GM18508 (cell line): ENCODE results near the gene RHOT1.
"Not testable (repeated sequence)": the region's sequence is repeated elsewhere in the genome, so short reads cannot be mapped to it uniquely, and the experiment has no call there.

Source experiments
- ATAC-seq: cut with Tn5 transposase; IDR thresholded peaks from one replicate; pipeline ENCODE4 v1.9.1; 2021; ENCODE audit warnings: moderate number of reproducible peaks; ENCODE audit not compliant: insufficient read depth, unreplicated experiment

Gene RHOT1

GRCh38 chr17:32120716-32121115 is 21.6 kb upstream of the RHOT1 start:
- ATAC-seq, result no peak

- no peak for ATAC-seq
Measured at GRCh38 chr17:32123782-32124181, 18.5 kb upstream of the RHOT1 start.

GRCh38 chr17:32124985-32125847 is 17.1 kb upstream of the RHOT1 start:
- ATAC-seq, result no peak

GRCh38 chr17:32125848-32126153 is 16.5 kb upstream of the RHOT1 start:
- no peak for ATAC-seq

GRCh38 chr17:32126325-32126724 is 16.0 kb upstream of the RHOT1 start:
- no peak for ATAC-seq

- no peak for ATAC-seq
Measured at GRCh38 chr17:32126746-32127145, 15.6 kb upstream of the RHOT1 start.

GRCh38 chr17:32127158-32127897 is 15.0 kb upstream of the RHOT1 start:
- no peak for ATAC-seq

GRCh38 chr17:32128470-32128869 is 13.8 kb upstream of the RHOT1 start:
- ATAC-seq, result not testable (repeated sequence)

- ATAC-seq, result not testable (repeated sequence)
Measured at GRCh38 chr17:32135497-32136117, 6.7 kb upstream of the RHOT1 start.

- no peak for ATAC-seq
Measured at GRCh38 chr17:32136856-32137255, 5.4 kb upstream of the RHOT1 start.

GRCh38 chr17:32139504-32139903 is 2.8 kb upstream of the RHOT1 start:
- ATAC-seq, result not testable (repeated sequence)

- no peak for ATAC-seq
Measured at GRCh38 chr17:32141258-32141657, 1.0 kb upstream of the RHOT1 start.

GRCh38 chr17:32141679-32142037 is 644 bp upstream of the RHOT1 start:
- ATAC-seq, result no peak

GRCh38 chr17:32142857-32143526 is 690 bp downstream of the RHOT1 start:
- no peak for ATAC-seq

- ATAC-seq, result no peak
Measured at GRCh38 chr17:32143527-32143870, 1.2 kb downstream of the RHOT1 start.

GRCh38 chr17:32144442-32144841 is 2.1 kb downstream of the RHOT1 start:
- not testable (repeated sequence) for ATAC-seq

GRCh38 chr17:32148351-32148750 is 6.0 kb downstream of the RHOT1 start:
- ATAC-seq, result no peak

GRCh38 chr17:32150358-32150757 is 8.1 kb downstream of the RHOT1 start:
- ATAC-seq, result no peak

GRCh38 chr17:32152130-32152529 is 9.8 kb downstream of the RHOT1 start:
- no peak for ATAC-seq

- no peak for ATAC-seq
Measured at GRCh38 chr17:32155896-32156295, 13.6 kb downstream of the RHOT1 start.

GRCh38 chr17:32156656-32157055 is 14.4 kb downstream of the RHOT1 start:
- ATAC-seq, result no peak
